ENCODE data around the gene TMEM114. TPM values are rescaled to one million over a fixed set of nuclear protein-coding genes. Genes with fewer than 3 reads are reported as not detected.

The TMEM114 gene
- not detected for total RNA-seq
- long read RNA-seq, result 0 reads

DNA sequence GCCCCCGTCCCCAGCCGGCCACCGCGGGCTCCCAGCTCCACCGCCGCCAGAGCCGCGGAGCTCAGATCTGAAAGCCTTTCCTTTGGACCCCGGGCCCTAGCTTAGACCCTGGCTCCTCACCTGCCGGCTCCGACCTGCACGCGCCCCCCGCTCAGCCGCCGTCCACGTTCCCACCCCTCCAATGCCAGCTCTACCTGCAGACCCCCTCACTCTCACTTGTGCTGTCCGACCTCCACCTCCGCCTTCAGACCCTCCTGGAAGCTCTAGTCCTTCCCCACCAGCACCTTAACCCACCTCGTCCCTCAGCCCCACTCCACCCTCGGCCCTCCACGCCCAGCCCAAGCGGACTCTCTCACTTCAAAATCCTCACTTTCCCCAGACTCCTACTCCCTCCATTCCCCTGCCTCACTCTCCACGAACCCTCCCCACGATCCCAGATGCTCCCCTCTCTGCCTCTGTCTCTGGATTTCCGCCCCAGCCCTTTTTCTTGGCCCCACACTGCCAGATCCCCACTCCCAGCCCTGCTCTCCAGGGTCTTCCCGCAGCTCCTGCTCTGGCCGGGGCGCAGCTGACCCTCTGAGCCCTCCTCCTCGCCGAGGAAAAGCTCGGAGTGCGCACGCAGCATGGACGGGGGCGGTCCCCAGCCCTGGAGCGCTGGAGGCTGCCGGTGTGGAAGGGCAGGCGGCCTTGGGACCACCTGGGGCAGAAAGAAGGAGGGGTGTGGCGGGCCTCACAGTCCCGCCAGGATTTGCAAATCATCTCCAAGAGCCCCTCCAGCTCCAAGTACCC lies at the start of gene TMEM114:
Gene TMEM114, minus strand, starts transcription at position 612 of the 789 bp plus-strand sequence. CDS start 673 bp downstream, outside the sequence.
- no peak for DNase-seq (ENCODE audit: low spot score)

DNA sequence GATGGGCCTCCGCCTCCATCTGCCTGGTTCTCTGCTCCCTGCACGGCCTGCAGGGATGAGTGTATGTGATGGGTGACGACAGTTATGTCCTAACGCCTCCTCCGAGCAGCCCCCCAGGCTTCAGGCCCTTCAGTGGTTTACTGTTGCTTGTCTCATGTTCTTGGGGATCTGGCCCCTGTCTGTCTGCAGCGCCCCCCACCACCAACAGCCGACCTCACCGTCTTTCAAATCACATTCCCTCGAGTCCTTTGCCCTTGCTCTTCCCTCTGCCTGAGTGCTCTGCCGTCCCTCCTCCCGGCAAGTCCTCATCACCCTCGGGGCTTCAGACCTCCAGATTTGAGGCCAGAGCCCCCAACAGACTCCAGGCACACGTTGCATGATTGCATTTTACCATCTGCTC lies 49.4 kb upstream of the TMEM114 start:
- DNase-seq (ENCODE audit: low spot score), result no peak

DNA sequence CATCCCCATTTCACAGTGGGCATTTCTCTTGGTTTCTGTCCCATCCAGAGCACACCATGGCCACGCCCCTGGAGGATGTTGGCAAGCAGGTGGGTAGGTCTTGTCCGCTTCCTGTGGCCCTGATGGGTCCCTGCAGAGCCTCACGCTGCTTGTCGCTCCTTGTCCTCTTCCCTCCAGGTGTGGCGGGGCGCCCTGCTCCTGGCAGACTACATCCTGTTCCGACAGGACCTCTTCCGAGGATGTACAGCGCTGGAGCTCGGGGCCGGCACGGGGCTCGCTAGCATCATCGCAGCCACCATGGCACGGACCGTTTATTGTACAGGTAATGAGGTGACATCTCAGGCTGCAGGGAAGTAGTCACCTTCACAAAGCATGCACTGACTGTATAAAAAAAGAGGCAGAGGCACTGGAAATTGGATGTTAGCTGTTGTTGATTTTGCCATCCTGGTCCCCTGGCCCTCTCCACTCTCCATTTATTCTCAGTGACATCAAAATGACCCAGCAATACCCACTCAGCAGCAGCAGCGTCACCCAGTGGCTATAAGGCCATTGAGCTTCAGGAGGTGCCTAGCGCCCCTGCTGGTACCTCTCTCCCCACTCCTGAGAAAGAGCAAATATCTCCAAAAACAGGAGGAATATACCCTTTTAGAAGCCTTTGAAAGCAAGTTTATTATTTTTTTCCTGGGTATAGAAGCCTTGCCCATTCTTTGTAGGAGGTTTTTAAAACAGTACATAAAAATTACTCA lies 44.9 kb upstream of the TMEM114 start:
- DNase-seq (ENCODE audit: low spot score), result no peak

DNA sequence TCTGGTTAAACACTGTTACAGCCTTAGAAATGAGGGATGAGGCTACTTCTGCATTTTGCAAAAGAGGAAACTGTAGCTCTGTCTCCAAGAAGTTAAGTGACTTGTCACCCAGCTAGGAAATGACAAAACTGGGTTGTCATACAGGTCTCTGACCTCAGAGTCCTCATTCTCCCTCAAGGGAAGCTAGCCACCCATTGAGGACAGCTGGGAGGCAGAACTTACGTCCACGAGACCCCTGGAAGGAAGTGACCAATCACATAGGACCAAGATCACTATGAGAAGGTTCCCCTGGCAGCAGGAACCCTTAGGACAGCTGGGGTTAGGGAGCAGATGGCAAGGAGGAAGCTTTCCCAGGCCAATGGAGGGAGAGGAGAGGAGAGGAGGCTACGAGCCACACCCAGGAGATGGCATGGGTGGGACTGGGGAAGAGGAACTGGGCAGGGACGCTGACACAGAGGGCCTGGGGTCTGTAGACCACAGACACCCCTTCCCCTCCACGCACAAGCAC lies 42.4 kb upstream of the TMEM114 start:
- no peak for DNase-seq (ENCODE audit: low spot score)

DNA sequence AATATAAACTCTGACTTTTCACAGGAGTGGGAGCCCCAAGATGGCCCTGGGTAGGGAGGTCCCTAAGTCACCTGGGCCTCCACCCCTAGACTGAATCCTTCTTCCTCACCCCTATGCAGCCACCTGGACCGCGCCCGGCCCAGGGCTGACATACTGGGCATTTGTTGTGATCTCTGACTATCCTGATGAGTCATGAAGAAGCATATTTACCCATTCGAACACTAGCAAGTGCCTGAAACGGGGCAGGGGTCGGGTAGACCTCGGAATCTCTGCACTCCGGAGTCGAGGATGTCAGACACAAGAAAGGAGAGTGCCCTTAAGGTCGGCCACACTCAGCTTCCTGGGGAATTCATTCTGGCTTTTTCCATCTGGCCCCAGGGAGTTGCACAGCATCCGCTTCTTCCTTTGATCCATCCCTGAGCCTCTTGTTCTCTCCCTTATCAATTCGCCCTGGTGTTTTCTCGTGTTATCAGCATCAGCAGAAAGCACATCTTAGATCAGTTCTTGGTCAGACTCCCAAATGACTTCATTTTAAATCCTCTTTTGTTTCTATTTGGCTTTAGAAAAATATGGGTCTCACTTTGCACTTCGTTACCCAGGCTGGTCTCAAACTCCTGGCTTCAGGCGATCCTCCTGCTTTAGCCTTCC lies 41.6 kb upstream of the TMEM114 start:
- DNase-seq (ENCODE audit: low spot score), result no peak

DNA sequence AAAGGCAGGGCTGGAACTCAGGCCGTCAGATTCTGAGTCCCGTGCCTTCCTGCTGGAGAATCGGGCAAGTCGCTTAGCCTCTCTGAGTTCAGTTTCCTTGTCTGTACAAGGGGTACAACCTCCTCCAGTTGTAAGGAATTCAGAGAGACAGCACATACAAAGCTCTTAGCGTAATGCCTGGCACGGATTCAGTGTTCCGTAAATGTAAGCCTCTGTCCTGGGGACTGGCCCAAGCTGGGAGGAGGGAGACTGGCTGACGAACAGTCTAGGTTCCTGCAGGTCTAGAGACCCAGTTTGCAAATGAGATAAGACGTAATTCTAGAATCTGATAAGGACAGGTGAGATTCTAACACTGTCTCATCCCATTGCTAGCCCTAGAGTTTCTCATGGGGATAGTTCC lies 41.1 kb upstream of the TMEM114 start:
- no peak for DNase-seq (ENCODE audit: low spot score)

DNA sequence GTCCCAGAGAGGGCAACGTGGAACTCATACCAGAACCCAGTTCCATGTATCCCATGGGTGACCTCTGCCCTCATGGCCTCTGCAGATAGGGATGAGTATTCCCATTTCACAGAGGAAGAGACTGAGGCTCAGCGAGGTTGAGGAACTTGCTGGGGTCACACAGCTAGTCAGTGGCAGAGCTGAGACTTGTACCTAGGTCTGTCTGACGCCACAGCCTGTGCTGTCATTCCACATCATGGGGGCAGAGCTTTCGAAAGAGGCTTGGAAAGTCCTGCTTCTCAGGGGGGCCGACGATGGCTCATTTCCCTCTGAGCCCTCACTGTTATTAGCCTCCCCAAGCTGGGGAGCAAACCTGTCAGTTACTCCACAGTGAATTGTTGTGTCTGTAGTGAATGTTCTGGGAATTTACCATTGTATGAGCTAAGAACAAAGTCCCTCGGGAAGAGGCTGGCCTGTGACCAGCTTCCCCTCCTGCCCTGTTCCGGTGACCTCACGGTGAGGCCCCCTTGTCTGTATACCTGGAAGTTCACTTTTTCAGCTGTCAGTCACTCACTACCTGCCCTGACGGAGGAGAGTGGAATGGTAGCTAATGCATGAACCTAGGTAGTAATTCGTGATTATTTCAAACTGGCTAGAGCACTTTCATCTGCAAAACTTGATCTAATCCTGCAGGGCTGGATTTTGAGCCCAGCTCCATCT lies 40.1 kb upstream of the TMEM114 start:
- DNase-seq (ENCODE audit: low spot score), result no peak

DNA sequence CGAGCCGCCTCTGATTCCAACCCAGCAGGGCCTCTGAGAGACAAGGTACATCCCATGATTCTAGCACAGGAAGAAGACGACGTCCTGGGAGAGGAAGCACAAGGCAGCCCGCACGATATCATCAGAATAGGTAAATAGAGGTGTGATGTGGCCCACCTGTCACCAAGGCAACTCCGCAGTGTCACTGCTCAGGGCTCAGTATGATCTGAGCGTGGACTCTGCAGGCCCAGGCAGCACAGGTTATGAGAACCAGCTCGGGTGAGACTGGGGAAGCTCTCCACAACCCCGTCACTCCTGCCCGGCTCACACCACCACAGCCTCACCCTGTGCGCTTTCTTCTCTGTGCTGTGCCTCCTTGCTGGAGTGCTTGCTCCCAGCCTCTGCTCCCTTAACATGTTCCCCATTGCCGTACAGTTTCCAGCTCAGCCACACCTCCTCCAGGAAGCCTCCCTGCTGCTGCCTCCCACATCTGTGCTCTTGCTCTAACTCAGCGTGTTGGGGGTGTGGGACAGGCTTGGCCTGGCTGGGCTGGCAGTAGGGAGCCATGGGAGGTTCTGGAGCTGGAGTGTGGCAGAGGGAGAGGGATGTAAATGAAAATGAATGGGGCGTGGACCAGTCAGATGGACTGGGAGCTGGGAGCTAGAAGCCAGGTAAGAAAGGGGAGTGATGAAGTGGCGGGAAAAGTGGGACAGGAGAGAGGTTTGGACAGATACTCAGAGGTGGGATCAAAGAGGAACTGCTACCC lies 38.8 kb upstream of the TMEM114 start:
- DNase-seq (ENCODE audit: low spot score), result no peak

DNA sequence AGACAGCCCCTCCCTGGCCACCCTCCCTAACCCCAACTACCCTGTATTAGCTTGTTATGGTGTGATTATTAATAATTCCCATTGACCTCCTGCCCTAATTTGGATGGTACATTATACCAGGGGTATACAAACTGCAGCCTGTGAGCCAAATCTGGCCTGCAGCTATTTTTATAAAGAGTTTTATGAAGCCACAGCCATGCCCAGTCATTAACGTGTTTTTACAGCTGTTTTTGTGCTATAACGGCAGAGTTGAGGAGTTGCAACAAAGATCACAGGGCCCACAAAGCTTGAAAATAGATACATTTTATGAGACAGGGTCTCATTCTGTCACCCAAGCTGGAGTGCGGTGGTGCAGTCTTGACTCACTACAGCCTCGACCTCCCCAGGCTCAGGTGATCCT lies 37.1 kb upstream of the TMEM114 start:
- no peak for DNase-seq (ENCODE audit: low spot score)

DNA sequence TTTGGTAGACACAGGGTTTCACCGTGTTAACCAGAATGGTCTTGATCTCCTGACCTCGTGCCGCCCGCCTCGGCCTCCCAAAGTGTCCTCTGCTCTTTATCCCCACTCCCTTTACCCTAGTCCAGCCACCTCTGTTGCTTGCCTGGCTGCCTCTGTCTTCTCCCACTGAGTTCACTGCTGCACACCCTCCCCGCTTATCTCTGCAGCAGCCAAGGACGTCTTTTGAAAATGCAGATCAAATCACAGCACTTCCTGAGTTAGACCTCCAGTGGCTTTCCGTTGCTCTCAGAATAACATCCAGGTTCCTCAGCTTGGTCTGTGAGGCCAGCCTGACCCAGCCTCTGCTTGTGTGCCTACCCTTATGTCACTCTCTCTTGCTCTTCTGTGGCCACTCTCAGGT lies 36.6 kb upstream of the TMEM114 start:
- no peak for DNase-seq (ENCODE audit: low spot score)

DNA sequence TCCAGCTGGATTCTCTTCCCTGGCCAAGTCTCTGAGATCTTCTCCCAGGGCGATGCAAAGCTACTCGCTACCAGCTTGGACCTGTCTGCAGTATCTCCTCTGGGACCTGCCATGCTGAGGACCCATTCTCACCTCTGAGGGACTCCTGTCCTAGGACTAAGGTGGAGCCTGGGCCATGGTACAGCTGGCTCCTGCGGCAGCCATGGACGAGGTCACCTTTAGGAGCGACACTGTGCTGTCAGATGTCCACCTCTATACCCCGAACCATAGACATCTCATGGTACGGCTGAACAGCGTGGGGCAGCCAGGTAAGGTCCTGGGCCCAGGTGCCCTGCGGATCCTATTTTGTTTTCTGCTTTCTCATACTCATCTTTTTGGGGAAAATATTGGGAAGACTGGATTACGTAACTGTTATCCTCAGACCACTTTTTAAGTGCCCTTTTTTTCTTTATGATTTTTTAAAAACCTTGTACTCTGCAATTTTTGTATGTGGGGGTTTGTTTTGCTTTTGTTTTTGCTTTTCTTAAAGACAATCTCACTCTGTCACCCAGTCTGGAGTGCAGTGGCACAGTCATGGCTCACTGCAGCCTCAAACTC lies 35.3 kb upstream of the TMEM114 start:
- DNase-seq (ENCODE audit: low spot score), result no peak

DNA sequence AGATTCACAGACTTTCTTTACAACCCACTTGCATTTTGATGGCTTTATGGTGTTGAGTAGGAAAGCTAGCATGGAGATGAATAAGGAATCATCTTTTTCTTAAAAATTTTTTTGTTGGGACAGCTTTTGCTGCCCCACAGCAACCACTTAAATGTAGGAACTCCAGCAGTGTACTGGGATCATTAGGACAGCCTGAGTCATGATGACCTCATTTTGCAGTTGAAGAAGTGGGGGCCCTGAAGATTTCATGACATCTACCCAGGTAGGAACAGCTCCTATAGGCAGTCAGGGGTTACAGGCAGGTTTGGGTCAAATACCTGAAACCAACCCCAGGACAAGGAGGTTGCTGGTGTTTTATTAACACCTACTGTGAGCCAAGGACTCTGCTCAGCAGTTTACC lies 33.3 kb upstream of the TMEM114 start:
- DNase-seq (ENCODE audit: low spot score), result no peak

DNA sequence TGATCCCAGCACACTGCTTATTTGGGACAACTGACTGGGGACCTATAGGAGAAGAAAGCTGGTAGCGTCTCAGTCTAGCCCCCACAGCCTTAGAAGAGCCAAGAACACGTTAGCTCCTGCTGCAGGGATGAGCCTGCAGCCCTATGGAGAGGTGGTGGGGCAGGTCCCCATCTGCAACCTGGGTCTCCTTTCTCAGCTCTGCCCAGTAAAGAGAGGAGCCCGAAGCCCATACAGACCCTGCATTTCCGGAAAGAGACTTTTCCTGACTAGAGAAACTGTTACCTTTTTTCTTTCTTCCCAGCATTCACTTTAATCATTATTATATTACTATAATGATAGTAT lies 32.0 kb upstream of the TMEM114 start:
- no peak for DNase-seq (ENCODE audit: low spot score)

DNA sequence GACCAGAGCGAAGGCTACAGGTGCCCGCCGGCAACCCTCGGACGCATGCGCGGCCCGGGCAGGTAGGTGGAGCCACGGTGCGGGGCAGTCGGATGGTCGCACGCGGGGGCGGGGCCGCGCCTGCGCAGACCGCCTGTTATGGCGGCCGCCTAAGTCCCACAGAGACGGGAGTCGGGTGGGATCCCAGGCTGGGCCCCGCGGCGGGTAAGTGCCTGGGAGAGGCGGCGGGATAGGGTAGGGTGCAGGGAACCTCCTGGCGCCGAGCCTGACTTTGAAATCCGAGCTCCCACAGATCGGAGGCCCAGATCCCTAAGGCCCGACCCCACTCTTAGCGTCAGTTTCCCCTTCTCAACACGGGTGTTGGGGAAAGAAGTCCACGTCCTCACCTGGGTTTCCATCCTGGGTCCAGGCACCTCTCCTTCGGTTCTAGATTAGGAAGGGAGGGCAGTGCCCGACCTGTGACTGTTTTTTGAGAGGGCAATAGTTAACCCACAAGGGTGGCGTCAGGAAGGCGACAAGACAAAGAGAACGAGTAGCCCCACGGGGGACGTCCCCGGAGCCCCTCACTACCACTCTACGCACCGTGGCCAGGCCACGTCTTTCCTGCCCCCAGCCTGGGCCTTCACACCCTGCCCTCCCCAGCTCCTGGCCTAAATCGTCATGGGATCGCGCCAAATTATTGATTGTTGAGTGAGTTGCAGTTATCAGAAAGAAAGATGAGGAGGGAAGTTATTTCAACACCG lies 31.4 kb upstream of the TMEM114 start, which contains the start of gene METTL22:
Gene METTL22, plus strand, starts transcription at position 127 of the 743 bp plus-strand sequence. CDS start 3,968 bp downstream, outside the sequence.
- peak; percentile 96 for DNase-seq (ENCODE audit: low spot score)

DNA sequence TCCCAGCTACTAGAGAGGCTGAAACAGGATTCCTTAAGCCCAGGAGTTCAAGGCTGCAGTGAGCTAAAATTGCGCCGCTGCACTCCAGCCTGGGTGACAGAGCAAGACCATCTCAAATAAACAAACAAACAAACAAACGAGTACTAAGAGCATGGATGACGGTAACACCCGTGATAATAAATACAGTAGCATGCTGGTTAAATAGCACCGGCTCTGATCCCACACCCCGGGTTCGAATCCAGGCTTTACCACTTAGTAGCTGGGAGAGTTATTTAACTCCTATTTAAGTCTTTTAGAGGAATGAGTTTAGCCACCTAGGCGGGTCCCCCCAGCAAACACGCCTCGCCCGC lies 30.9 kb upstream of the TMEM114 start:
- DNase-seq (ENCODE audit: low spot score), result no peak

DNA sequence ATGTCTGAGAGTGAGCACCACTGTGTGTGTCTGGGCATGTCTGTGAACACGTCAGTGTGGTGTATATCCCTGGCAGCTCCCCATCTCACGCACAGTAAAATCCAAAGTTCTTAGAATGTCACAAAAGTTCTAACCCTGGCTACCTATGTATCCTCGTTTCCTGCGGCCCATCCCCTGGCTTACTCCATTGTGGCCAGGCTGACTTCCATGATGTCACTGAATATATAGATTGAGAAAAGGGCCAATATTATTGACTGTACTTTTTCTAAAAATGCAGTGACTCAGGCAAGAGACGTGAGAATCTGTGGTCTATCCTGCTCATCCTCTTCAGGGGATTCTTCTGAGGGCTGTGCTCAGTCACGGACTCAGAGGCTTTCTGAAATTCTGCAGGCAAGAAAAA lies 30.2 kb upstream of the TMEM114 start:
- DNase-seq (ENCODE audit: low spot score), result no peak

DNA sequence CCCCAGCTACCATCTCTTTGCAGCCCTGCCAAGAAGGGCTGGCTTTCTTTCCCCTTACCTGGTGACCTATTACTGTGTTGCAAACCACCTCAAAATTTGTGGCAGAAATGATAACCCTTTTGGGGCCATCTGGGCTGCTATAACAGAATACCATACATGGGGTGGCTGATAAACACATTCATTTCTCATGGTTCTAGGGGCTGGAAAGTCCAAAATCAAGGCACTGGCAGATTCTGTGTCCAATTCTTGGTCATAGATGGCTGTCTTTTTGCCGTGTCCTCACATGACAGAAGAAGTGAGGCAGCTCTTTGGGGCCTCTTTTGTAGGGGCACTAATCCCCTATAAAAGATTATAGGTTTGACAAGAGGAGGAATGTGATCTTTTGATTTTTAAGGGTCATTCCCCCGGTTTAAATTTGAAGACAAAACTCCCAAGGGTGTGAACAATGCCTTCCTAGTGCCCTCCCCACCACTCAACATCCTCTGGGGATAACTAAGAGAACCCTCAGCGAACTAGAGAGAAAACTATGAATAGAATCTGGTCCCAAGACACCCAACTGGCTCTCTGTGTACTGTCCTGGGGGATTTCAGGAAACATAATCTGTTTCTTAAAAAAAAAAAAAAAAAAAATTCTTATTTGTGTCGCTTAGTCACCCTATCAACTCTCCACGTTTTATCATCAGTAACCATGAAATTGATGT lies 29.5 kb upstream of the TMEM114 start:
- no peak for DNase-seq (ENCODE audit: low spot score)

DNA sequence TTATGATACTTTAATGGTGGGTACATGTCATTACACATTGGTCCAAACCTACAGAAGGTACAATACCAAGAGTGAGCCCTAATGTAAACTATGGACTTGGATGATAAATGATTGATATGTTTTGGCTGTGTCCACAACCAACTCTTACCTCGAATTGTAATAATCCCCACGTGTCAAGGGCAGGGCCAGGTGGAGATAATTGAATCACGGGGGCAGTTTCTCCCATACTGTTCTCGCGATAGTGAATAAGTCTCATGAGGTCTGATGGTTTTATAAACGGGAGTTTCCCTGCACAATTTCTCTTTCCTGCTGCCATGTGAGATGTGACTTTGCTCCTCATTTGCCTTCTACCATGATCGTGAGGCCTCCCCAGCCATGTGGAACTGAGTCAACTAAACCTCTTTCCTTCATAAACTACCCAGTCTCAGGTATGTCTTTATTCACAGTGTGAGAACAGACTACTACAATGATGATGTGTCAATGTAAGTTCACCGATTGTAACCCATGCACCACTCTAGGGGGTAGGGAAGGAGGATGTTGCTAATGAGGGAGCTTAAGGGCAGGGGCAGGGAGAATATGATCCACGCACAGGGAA lies 24.2 kb upstream of the TMEM114 start:
- DNase-seq (ENCODE audit: low spot score), result no peak

Measured in mesenteric fat pad (tissue), 1 donor.